ENCODE data around the gene UPF1.
"Not testable (repeated sequence)": the region's sequence is repeated elsewhere in the genome, so short reads cannot be mapped to it uniquely, and the experiment has no call there.

Gene UPF1

GRCh38 chr19:18898607-18899408, 67.0 kb downstream of the UPF1 start:
- no peak for DNase-seq (ENCODE audit: low read depth)

- DNase-seq (ENCODE audit: low read depth), result no peak
These were observed 68.1 kb downstream of the UPF1 start for GRCh38 chr19:18899624-18900560.

- no peak for DNase-seq (ENCODE audit: low read depth)
These were observed 69.1 kb downstream of the UPF1 start for GRCh38 chr19:18900700-18901481.

GRCh38 chr19:18901491-18901890, 69.7 kb downstream of the UPF1 start:
- no peak for DNase-seq (ENCODE audit: low read depth)

- not testable (repeated sequence) for DNase-seq (ENCODE audit: low read depth)
These were observed 70.8 kb downstream of the UPF1 start for GRCh38 chr19:18902519-18902918.

GRCh38 chr19:18903156-18904037, 71.6 kb downstream of the UPF1 start:
- no peak for DNase-seq (ENCODE audit: low read depth)

GRCh38 chr19:18904334-18905057, 72.7 kb downstream of the UPF1 start:
- DNase-seq (ENCODE audit: low read depth), result no peak

GRCh38 chr19:18905058-18905456, 73.3 kb downstream of the UPF1 start:
- no peak for DNase-seq (ENCODE audit: low read depth)

- no peak for DNase-seq (ENCODE audit: low read depth)
These were observed 73.9 kb downstream of the UPF1 start for GRCh38 chr19:18905513-18906236.

GRCh38 chr19:18906605-18907519, 75.1 kb downstream of the UPF1 start:
- DNase-seq (ENCODE audit: low read depth), result no peak

- no peak for DNase-seq (ENCODE audit: low read depth)
These were observed 77.3 kb downstream of the UPF1 start for GRCh38 chr19:18908917-18909619.

- no peak for DNase-seq (ENCODE audit: low read depth)
These were observed 78.3 kb downstream of the UPF1 start for GRCh38 chr19:18910010-18910409.

GRCh38 chr19:18910801-18911436, 79.2 kb downstream of the UPF1 start:
- no peak for DNase-seq (ENCODE audit: low read depth)

- DNase-seq (ENCODE audit: low read depth), result no peak
These were observed 81.2 kb downstream of the UPF1 start for GRCh38 chr19:18912933-18913332.

- DNase-seq (ENCODE audit: low read depth), result no peak
These were observed 81.7 kb downstream of the UPF1 start for GRCh38 chr19:18913466-18913865.

- DNase-seq (ENCODE audit: low read depth), result peak; percentile 23
These were observed 83.9 kb downstream of the UPF1 start for GRCh38 chr19:18915639-18916038.

- DNase-seq (ENCODE audit: low read depth), result not testable (repeated sequence)
These were observed 85.8 kb downstream of the UPF1 start for GRCh38 chr19:18917593-18917992.
